H9 (cell line): Measurements from ENCODE around the gene CEP41. TPM values are rescaled to one million over a fixed set of nuclear protein-coding genes. Genes with fewer than 3 reads are reported as not detected.

ENCODE experiments used
- DNase-seq: peaks from one replicate; pipeline ENCODE4 v3.0.0-alpha.2; 2017
- H2AFZ ChIP-seq: one replicate; pipeline ENCODE4 v1.6.1; 2013; ENCODE audit warnings: mild to moderate bottlenecking, low read length, control low read depth, moderate library complexity
- H2AK5ac ChIP-seq: 2 replicates; pipeline ENCODE4 v1.6.1; 2013; ENCODE audit warnings: low read length, control low read depth, mixed read lengths; ENCODE audit not compliant: insufficient read length
- H2BK120ac ChIP-seq: one replicate; pipeline ENCODE4 v1.6.1; 2013; ENCODE audit warnings: low read depth, mild to moderate bottlenecking, low read length, control low read depth, inconsistent platforms; ENCODE audit not compliant: poor library complexity, severe bottlenecking
- H2BK12ac ChIP-seq: 2 replicates; pipeline ENCODE4 v1.6.1; 2013; ENCODE audit warnings: low read length, control low read depth, mixed read lengths, low read depth; ENCODE audit not compliant: insufficient read length
- H2BK15ac ChIP-seq: 2 replicates; pipeline ENCODE4 v1.6.1; 2013; ENCODE audit warnings: low read depth, low read length, control low read depth
- H2BK20ac ChIP-seq: one replicate; pipeline ENCODE4 v1.6.1; 2013; ENCODE audit warnings: low read depth, mild to moderate bottlenecking, low read length, control low read depth, inconsistent platforms; ENCODE audit not compliant: poor library complexity, severe bottlenecking
- H2BK5ac ChIP-seq: 2 replicates; pipeline ENCODE4 v1.6.1; 2013; ENCODE audit warnings: low read length, control low read depth, mixed read lengths; ENCODE audit not compliant: insufficient read length
- H3K14ac ChIP-seq: 2 replicates; pipeline ENCODE4 v1.6.1; 2013; ENCODE audit warnings: low read length, control low read depth; ENCODE audit not compliant: insufficient read depth
- H3K18ac ChIP-seq: 2 replicates; pipeline ENCODE4 v1.6.1; 2013; ENCODE audit warnings: low read depth, mild to moderate bottlenecking, mixed read lengths, low read length, control low read depth; ENCODE audit not compliant: insufficient read length
- H3K23ac ChIP-seq: 2 replicates; pipeline ENCODE4 v1.6.1; 2013; ENCODE audit warnings: low read length, control low read depth, mixed read lengths, low read depth; ENCODE audit not compliant: insufficient read length
- H3K23me2 ChIP-seq: 2 replicates; pipeline ENCODE4 v1.6.1; 2013; ENCODE audit warnings: low read depth, mild to moderate bottlenecking, mixed read lengths, low read length, control low read depth; ENCODE audit not compliant: insufficient read length, poor library complexity, severe bottlenecking
- H3K27ac ChIP-seq: 2 replicates; pipeline ENCODE4 v1.5.1; 2013; ENCODE audit warnings: low read length, control low read depth, mixed read lengths, low read depth; ENCODE audit not compliant: insufficient read length
- H3K27me3 ChIP-seq: 2 replicates; pipeline ENCODE4 v1.6.1; 2013; ENCODE audit warnings: low read length, control low read depth, inconsistent platforms; ENCODE audit not compliant: insufficient read depth
- H3K4ac ChIP-seq: 2 replicates; pipeline ENCODE4 v1.6.1; 2013; ENCODE audit warnings: low read depth, mild to moderate bottlenecking, control low read depth, inconsistent platforms, low read length, moderate library complexity
- H3K4me1 ChIP-seq: 2 replicates; pipeline ENCODE4 v1.6.1; 2013; ENCODE audit warnings: low read length, control low read depth, inconsistent platforms; ENCODE audit not compliant: insufficient read depth
- H3K4me2 ChIP-seq: 2 replicates; pipeline ENCODE4 v1.6.1; 2013; ENCODE audit warnings: low read length, control low read depth, mixed read lengths; ENCODE audit not compliant: insufficient read length, insufficient read depth
- H3K56ac ChIP-seq: 2 replicates; pipeline ENCODE4 v1.6.1; 2013; ENCODE audit warnings: low read depth, mild to moderate bottlenecking, mixed read lengths, low read length, control low read depth; ENCODE audit not compliant: insufficient read length
- H3K79me1 ChIP-seq: 2 replicates; pipeline ENCODE4 v1.6.1; 2013; ENCODE audit warnings: low read depth, mild to moderate bottlenecking, moderate library complexity, low read length, control low read depth, inconsistent platforms; ENCODE audit not compliant: insufficient read depth, poor library complexity, severe bottlenecking
- H3K79me2 ChIP-seq: 2 replicates; pipeline ENCODE4 v1.6.1; 2013; ENCODE audit warnings: low read length, control low read depth, inconsistent platforms; ENCODE audit not compliant: insufficient read depth
- H3K9ac ChIP-seq: 2 replicates; pipeline ENCODE4 v1.6.1; 2013; ENCODE audit warnings: low read length, control low read depth, mixed read lengths; ENCODE audit not compliant: insufficient read length; ENCODE audit errors: extremely low read depth
- H3K9me3 ChIP-seq: one replicate; pipeline ENCODE4 v1.6.1; 2013; ENCODE audit warnings: low read depth, low read length, inconsistent platforms; ENCODE audit not compliant: control insufficient read depth
- H3T11ph ChIP-seq: one replicate; pipeline ENCODE4 v1.6.1; 2013; ENCODE audit warnings: mild to moderate bottlenecking, low read length, control low read depth, inconsistent platforms
- H4K20me1 ChIP-seq: one replicate; pipeline ENCODE4 v1.6.1; 2013; ENCODE audit not compliant: control insufficient read depth, insufficient read length, insufficient read depth
- H4K5ac ChIP-seq: 2 replicates; pipeline ENCODE4 v1.6.1; 2013; ENCODE audit warnings: low read depth, mild to moderate bottlenecking, mixed read lengths, low read length, control low read depth; ENCODE audit not compliant: insufficient read length
- H4K8ac ChIP-seq: replicated peaks from 2 replicates; pipeline ENCODE4 v1.6.1; 2013; ENCODE audit warnings: low read length, control low read depth, mixed read lengths, low read depth; ENCODE audit not compliant: insufficient read length
- H4K91ac ChIP-seq: 2 replicates; pipeline ENCODE4 v1.6.1; 2013; ENCODE audit warnings: low read depth, mild to moderate bottlenecking, moderate library complexity, mixed read lengths, low read length, control low read depth; ENCODE audit not compliant: insufficient read length
- H3K27ac Mint-ChIP-seq, 3 experiments: 2 replicates in 2 of 3; 3 replicates in 1 of 3; pipeline ENCODE4 v1.8.0; 2020 to 2021; ENCODE audit warnings: mixed read lengths in 3 of 3, mild to moderate bottlenecking in 1 of 3, moderate library complexity in 1 of 3
- H3K27me3 Mint-ChIP-seq: 2 replicates; pipeline ENCODE4 v1.8.0; 2021; ENCODE audit warnings: low read depth, mild to moderate bottlenecking, moderate library complexity, mixed read lengths
- H3K36me3 Mint-ChIP-seq, 3 experiments: 2 replicates in 2 of 3; 3 replicates in 1 of 3; pipeline ENCODE4 v1.8.0; 2020 to 2021; ENCODE audit warnings: low read depth in 3 of 3, mixed read lengths in 3 of 3; ENCODE audit not compliant: insufficient read depth in 1 of 3
- H3K4me1 Mint-ChIP-seq, 2 experiments: 2 replicates each; pipeline ENCODE4 v1.8.0; 2020; ENCODE audit warnings: mixed read lengths in 2 of 2
- H3K4me3 Mint-ChIP-seq, 2 experiments: 2 replicates in 1 of 2; 3 replicates in 1 of 2; pipeline ENCODE4 v1.8.0; 2020 to 2021; ENCODE audit warnings: mild to moderate bottlenecking in 2 of 2, mixed read lengths in 2 of 2, moderate library complexity in 1 of 2
- H3K9me3 Mint-ChIP-seq, 2 experiments: 2 replicates in 1 of 2; 3 replicates in 1 of 2; pipeline ENCODE4 v1.8.0; 2020; ENCODE audit warnings: mild to moderate bottlenecking in 2 of 2, mixed read lengths in 2 of 2, moderate library complexity in 1 of 2
- WGBS: extraction: QIAGEN DNeasy Blood & Tissue Kit; methylation state at CpG from one replicate; pipeline ENCODE4 v1.1.7; 2013; ENCODE audit warnings: missing lambda C conversion rate, low lambda C conversion rate, mixed read lengths; ENCODE audit not compliant: insufficient read length; ENCODE audit errors: extremely low coverage; 5-methylcytosine and 5-hydroxymethylcytosine counted together
- total RNA-seq: library from RNA; stranded (reverse); gene quantifications from 2 replicates; pipeline ENCODE4 v1.2.1, GENCODE V29; 2021
- TF ChIP-seq, protein P1 (sequence below): fragments of 200-600 bp; sonication (generic); conservative IDR thresholded peaks from 3 replicates; pipeline ENCODE4 v1.8.0; 2021; ENCODE audit warnings: antibody characterized with exemption, mild to moderate bottlenecking

The CEP41 gene
- total RNA-seq, 1 experiment from 2014 or later: 9.7 TPM

DNA sequence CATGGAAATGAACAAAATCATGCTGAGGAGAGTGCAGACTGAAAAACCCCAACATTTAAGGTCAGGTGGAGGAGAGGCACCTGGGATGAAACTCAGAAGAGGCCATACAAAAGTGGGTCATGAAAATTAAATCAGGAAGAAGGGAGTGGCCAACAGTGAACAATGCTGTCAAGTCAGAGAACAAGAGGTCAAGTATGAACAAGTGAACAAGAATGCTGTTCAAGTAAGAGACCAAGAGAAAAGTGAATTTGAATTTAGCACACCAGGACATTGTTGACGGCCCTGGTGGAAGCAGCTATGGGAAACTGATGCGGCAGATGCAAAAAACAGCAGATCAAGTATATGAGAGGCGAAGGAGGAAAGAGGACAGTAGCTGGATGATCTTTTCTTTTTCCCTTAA, 7.9 kb downstream of the CEP41 start:
- Histone ChIP-seq H4K8ac (no peak overlapping the region), H2AK5ac (no peak overlapping the region), H3K79me1 (no peaks in the 10 kb centered on the region), H3K79me2 (no peaks in the 10 kb centered on the region), H3K27ac (no peak overlapping the region), H2BK120ac (no peak overlapping the region), H2BK20ac (no peak overlapping the region), H3K9me3 (no peaks in the 10 kb centered on the region), H3K9ac (no peak overlapping the region), H3K23ac (no peak overlapping the region), H4K5ac (no peak overlapping the region), H3K27me3 (no peaks in the 10 kb centered on the region), H4K91ac (no peak overlapping the region), H3K4me1 (no peaks in the 10 kb centered on the region; the same call in 1 of the 2 replicates), H3K23me2 (no peaks in the 10 kb centered on the region), H2BK5ac (no peak overlapping the region), H2AFZ (no peak overlapping the region), H2BK15ac (no peak overlapping the region), H3K14ac (no peak overlapping the region), H3K4ac (no peak overlapping the region), H3K56ac (no peak overlapping the region), H3T11ph (no peak overlapping the region), H3K4me2 (no peak overlapping the region), H4K20me1 (no peaks in the 10 kb centered on the region), H2BK12ac (no peak overlapping the region), H3K18ac (no peak overlapping the region)
- Mint-ChIP-seq H3K27ac (no peak overlapping the region), H3K27me3 (no peaks in the 10 kb centered on the region), H3K9me3 (no peaks in the 10 kb centered on the region), H3K4me1 (peaks cover 0 to 4% of the 10 kb centered on the region in 2 experiments; a peak in 2 of 4 replicates), H3K4me3 (no peak overlapping the region), H3K36me3 (no peaks in the 10 kb centered on the region; a peak in 1 of 7 replicates)
- TF ChIP-seq, protein P1, sequence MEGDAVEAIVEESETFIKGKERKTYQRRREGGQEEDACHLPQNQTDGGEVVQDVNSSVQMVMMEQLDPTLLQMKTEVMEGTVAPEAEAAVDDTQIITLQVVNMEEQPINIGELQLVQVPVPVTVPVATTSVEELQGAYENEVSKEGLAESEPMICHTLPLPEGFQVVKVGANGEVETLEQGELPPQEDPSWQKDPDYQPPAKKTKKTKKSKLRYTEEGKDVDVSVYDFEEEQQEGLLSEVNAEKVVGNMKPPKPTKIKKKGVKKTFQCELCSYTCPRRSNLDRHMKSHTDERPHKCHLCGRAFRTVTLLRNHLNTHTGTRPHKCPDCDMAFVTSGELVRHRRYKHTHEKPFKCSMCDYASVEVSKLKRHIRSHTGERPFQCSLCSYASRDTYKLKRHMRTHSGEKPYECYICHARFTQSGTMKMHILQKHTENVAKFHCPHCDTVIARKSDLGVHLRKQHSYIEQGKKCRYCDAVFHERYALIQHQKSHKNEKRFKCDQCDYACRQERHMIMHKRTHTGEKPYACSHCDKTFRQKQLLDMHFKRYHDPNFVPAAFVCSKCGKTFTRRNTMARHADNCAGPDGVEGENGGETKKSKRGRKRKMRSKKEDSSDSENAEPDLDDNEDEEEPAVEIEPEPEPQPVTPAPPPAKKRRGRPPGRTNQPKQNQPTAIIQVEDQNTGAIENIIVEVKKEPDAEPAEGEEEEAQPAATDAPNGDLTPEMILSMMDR: no peak
- WGBS: no CpG with 5 or more reads among the region's 3 CpGs
- DNase-seq: no peak
